ENCODE data around the gene ART1.

Gene ART1

GRCh38 chr11:3666023-3666530 lies 21.1 kb downstream of the ART1 start:
- DNase-seq = no peak

- no peak for DNase-seq
These were observed 22.5 kb downstream of the ART1 start for GRCh38 chr11:3667149-3668035.

- no peak for DNase-seq
These were observed 24.2 kb downstream of the ART1 start for GRCh38 chr11:3669128-3669527.

- no peak for DNase-seq
These were observed 24.8 kb downstream of the ART1 start for GRCh38 chr11:3669742-3670183.

GRCh38 chr11:3671334-3672254 lies 26.7 kb downstream of the ART1 start, which contains the start of gene CHRNA10:
CHRNA10 (minus strand) TSS chr11:3671384; CDS start chr11:3671312, 72 bp downstream.
- DNase-seq = no peak

GRCh38 chr11:3674189-3674588 lies 29.3 kb downstream of the ART1 start:
- DNase-seq = no peak

- no peak for DNase-seq
These were observed 31.0 kb downstream of the ART1 start for GRCh38 chr11:3675971-3676370.

- DNase-seq = no peak
These were observed 34.1 kb downstream of the ART1 start for GRCh38 chr11:3679077-3679476.

- no peak for DNase-seq
These were observed 38.1 kb downstream of the ART1 start for GRCh38 chr11:3683039-3683438.

- DNase-seq = no peak
These were observed 39.3 kb downstream of the ART1 start for GRCh38 chr11:3684129-3684818.

GRCh38 chr11:3684819-3685172 lies 39.9 kb downstream of the ART1 start:
- DNase-seq = no peak

- DNase-seq = peak; percentile 58
These were observed 41.0 kb downstream of the ART1 start for GRCh38 chr11:3685923-3686322.

- no peak for DNase-seq
These were observed 41.8 kb downstream of the ART1 start for GRCh38 chr11:3686751-3687150.

GRCh38 chr11:3700410-3700809 lies 55.5 kb downstream of the ART1 start:
- no peak for DNase-seq

- no peak for DNase-seq
These were observed 56.0 kb downstream of the ART1 start for GRCh38 chr11:3700910-3701309.

- DNase-seq = no peak
These were observed 58.5 kb downstream of the ART1 start for GRCh38 chr11:3703383-3703782.

GRCh38 chr11:3707176-3707575 lies 62.2 kb downstream of the ART1 start:
- DNase-seq = no peak

GRCh38 chr11:3709977-3710376 lies 65.0 kb downstream of the ART1 start:
- no peak for DNase-seq

GRCh38 chr11:3710485-3711259 lies 65.7 kb downstream of the ART1 start:
- DNase-seq = no peak

- no peak for DNase-seq
These were observed 67.3 kb downstream of the ART1 start for GRCh38 chr11:3712274-3712673.
